Activated naive CD8-positive, alpha-beta T cell (primary cell): ENCODE measurements around the gene FOLR2.

ENCODE experiments used
- H3K27ac Mint-ChIP-seq: one replicate; pipeline ENCODE4 v1.8.0; 2021; ENCODE audit warnings: mixed read lengths
- H3K27me3 Mint-ChIP-seq: one replicate; pipeline ENCODE4 v1.8.0; 2021; ENCODE audit warnings: mixed read lengths
- H3K36me3 Mint-ChIP-seq: one replicate; pipeline ENCODE4 v1.8.0; 2021; ENCODE audit warnings: mixed read lengths
- H3K4me1 Mint-ChIP-seq: one replicate; pipeline ENCODE4 v1.8.0; 2021; ENCODE audit warnings: low read depth, mixed read lengths
- H3K4me3 Mint-ChIP-seq: one replicate; pipeline ENCODE4 v1.8.0; 2021; ENCODE audit warnings: mild to moderate bottlenecking, mixed read lengths
- H3K9me3 Mint-ChIP-seq: one replicate; pipeline ENCODE4 v1.8.0; 2021; ENCODE audit warnings: low read depth, mixed read lengths

Gene FOLR2

DNA sequence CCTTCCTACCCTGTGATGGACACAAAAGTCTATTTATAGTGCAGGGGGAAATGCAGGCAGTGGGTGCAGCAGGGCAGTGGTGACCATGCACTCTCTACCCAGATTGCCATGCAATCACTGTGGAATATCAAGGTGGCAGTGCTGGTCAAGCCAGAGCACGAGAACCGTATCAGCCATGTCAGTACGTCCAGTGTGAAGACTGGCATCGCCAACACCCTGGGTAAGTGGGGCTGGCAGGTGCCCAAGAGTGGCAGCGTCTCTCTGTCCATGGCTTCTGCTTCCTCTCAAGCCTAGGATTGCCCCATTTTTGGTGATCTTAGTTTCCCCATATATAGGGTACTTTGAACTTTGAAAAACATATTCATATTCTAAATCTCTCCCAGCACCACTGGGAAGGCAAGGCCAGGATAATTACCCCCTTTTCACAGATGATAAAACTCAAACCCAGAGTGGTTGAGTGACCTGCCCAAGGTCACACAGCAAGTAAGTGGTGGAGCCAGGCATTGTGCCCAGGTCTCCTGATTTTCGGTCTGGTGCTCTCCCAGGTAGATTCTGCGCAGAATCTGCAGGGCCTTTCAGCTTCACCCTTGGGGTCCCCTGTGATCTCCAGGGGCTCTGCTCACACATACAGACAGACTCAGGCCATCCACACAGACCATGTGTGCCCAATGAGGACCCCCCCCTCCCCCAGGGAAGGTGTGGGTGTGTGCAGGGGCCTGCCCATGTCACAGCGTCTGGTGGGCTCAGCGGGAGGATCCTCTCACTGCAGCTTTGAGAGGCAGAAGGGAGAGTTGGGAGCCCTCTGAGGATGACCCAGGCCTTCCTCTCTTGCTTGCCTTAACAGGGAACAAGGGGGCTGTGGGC lies 15.0 kb downstream of the FOLR2 start:
- Mint-ChIP-seq H3K36me3 (no peaks in the 10 kb centered on the region), H3K4me3 (no peak overlapping the region), H3K9me3 (no peaks in the 10 kb centered on the region), H3K27ac (no peak overlapping the region), H3K4me1 (peaks cover 4% of the 10 kb centered on the region), H3K27me3 (no peaks in the 10 kb centered on the region)

DNA sequence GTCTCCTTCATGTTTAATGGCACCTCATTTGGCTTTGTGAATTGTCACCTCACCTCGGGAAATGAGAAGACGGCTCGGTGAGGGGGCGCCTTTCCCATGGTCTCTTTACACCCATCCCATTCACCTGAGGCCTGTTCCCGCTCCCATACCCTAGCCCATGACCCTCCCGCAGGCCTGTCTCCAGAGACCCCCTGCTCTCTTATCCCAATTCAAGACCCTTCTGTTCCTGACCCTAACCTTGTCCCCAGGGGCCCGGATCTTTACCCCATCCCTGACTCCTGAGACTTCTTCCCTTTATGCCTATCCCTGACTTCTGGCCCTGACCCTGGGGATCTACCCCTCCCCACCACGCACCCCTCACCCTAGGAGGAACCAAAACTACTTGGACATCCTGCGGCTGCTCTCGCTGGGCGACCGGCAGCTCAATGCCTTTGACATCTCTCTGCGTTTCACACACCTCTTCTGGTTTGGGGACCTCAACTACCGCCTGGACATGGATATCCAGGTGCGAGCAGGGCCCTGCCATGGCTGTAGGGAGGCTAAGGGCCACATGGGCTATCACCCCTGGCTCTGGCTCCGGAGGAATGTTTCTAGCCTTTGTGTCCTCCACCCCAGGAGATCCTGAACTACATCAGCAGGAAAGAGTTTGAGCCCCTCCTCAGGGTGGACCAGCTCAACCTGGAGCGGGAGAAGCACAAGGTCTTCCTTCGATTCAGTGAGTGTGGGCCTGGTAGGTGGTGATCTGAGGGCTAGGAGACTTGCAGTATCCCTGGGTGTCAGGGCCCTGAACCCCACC lies 15.9 kb downstream of the FOLR2 start:
- Mint-ChIP-seq H3K36me3 (no peaks in the 10 kb centered on the region), H3K9me3 (no peaks in the 10 kb centered on the region), H3K27me3 (no peaks in the 10 kb centered on the region), H3K4me3 (no peak overlapping the region), H3K4me1 (peaks cover 4% of the 10 kb centered on the region), H3K27ac (no peak overlapping the region)

DNA sequence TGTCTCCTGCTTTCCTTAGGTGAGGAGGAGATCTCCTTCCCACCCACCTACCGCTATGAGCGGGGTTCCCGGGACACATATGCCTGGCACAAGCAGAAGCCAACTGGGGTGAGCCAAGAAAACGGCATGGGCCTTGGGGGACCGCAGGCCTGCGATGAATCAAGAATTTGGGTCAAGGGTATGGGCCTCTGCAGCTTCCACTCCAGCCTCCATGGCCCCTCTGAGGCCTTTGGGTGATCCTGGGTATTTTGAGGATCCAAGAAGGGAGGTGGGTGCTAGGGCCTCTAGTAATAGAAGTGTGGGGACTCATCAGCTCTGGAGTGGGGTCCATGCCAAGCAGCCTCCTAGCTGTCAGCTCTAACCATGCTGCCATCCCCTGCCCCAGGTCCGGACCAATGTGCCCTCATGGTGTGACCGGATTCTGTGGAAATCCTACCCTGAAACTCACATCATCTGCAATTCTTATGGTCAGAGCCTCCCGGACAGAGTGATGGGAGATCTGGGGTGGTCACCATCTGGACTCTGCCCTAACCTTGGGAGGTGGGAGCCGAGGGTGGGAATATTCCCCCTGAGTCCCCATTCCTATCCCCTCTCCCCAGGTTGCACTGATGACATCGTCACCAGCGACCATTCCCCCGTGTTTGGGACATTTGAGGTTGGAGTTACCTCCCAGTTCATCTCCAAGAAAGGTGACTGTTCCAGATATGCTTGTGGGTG lies 16.6 kb downstream of the FOLR2 start:
- Mint-ChIP-seq H3K4me3 (no peak overlapping the region), H3K36me3 (no peaks in the 10 kb centered on the region), H3K27me3 (no peaks in the 10 kb centered on the region), H3K9me3 (no peaks in the 10 kb centered on the region), H3K27ac (no peak overlapping the region), H3K4me1 (peaks cover 4% of the 10 kb centered on the region)

- no peak overlapping the region for H3K4me3 Mint-ChIP-seq
- peaks cover 6% of the 10 kb centered on the region for H3K4me1 Mint-ChIP-seq
- H3K36me3 Mint-ChIP-seq: no peaks in the 10 kb centered on the region
- no peaks in the 10 kb centered on the region for H3K27me3 Mint-ChIP-seq
- H3K9me3 Mint-ChIP-seq: no peaks in the 10 kb centered on the region
- H3K27ac Mint-ChIP-seq: peak overlapping the region; percentile 41
Observed at GRCh38 chr11:72233773-72234513, 17.3 kb downstream of the FOLR2 start.

DNA sequence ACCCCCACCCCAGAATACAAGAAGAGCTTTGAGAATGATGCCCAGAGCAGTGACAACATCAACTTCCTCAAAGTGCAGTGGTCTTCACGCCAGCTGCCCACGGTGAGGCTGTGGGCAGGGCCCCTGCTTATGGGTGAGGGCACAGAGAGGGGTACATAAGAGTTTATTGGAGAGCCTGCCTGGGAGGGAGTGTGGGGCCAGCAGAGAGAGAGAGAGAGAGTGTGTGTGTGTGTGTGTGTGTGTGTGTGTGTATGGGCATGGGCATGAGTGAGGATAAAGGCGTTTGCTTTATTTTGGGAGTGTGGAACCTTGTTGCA lies 17.9 kb downstream of the FOLR2 start:
- Mint-ChIP-seq H3K4me1 (peaks cover 9% of the 10 kb centered on the region), H3K4me3 (no peak overlapping the region), H3K27me3 (peaks cover 2% of the 10 kb centered on the region), H3K36me3 (no peaks in the 10 kb centered on the region), H3K9me3 (no peaks in the 10 kb centered on the region), H3K27ac (peak overlapping the region; percentile 41)

DNA sequence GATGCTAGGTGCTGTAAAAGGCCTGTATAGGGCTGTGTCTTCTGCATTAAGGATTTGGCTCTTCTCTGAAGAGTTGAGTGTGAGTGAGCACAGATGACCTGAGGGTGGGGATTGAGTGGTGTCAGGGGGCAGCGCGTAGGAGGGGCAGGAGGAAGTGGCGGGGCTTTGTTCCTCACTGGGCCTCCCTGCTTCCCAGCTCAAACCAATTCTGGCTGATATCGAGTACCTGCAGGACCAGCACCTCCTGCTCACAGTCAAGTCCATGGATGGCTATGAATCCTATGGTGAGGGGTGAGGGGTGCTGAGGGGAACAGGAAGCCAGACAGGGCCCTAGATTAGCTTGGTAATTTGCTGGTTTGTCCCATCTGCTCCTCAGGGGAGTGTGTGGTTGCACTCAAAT lies 18.3 kb downstream of the FOLR2 start:
- H3K27ac Mint-ChIP-seq: no peak overlapping the region
- no peak overlapping the region for H3K4me3 Mint-ChIP-seq
- H3K4me1 Mint-ChIP-seq: peaks cover 9% of the 10 kb centered on the region
- no peaks in the 10 kb centered on the region for H3K36me3 Mint-ChIP-seq
- peaks cover 2% of the 10 kb centered on the region for H3K27me3 Mint-ChIP-seq
- H3K9me3 Mint-ChIP-seq: no peaks in the 10 kb centered on the region

GRCh38 chr11:72235351-72236057 lies 18.9 kb downstream of the FOLR2 start:
- no peak overlapping the region for H3K4me3 Mint-ChIP-seq
- H3K9me3 Mint-ChIP-seq: no peaks in the 10 kb centered on the region
- H3K4me1 Mint-ChIP-seq: peaks cover 12% of the 10 kb centered on the region
- no peaks in the 10 kb centered on the region for H3K36me3 Mint-ChIP-seq
- peaks cover 5% of the 10 kb centered on the region for H3K27me3 Mint-ChIP-seq
- H3K27ac Mint-ChIP-seq: no peak overlapping the region

DNA sequence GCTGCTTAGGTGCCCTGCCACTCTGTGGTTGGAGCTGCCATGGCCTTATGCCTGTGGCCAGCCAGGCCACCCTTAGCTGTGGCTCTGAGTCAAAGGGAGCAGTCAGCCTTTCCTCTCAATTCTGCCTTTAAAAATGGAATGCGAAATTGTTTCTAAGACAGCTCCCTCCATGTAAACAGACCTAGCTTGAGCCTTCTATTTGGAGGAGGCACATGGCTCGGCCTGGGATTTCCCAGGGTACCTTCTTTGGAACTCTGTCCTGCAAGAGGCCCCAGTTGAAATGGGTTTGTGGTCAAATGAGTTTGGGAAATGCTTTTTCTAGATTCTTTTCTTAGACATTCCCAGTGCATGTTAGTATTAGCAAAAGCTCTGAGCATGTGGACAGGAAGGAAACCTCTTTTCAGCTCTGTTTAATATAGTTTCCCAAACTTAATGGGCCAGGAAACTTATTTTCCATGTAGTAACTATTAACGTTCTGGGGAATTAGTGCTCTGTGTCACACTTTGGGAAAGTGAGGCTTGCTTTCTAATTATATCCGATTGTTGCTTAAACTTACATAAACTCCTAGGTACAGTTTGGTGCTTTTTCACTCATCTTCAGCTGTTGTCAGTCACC lies 19.6 kb downstream of the FOLR2 start:
- Mint-ChIP-seq H3K4me1 (peaks cover 17% of the 10 kb centered on the region), H3K9me3 (no peaks in the 10 kb centered on the region), H3K27me3 (peaks cover 8% of the 10 kb centered on the region), H3K27ac (no peak overlapping the region), H3K36me3 (no peaks in the 10 kb centered on the region), H3K4me3 (no peak overlapping the region)

DNA sequence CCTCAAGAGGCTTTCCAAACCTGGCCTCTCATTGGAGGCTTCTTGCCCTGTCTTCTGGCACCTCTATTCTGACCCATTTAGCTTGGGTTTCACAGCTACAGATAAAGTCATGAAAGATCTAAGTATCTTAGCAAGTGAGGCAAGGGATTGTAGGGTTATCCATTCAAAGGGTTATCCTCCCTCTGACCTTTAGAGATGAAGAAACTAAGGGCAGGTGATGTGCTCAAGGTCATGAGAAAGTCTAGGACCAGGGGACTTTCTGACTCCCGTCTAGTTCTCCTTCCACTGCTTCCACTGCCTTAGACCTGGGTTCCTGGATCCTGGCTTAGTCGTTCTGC lies 20.1 kb downstream of the FOLR2 start:
- Mint-ChIP-seq H3K9me3 (no peaks in the 10 kb centered on the region), H3K27me3 (peaks cover 11% of the 10 kb centered on the region), H3K36me3 (no peaks in the 10 kb centered on the region), H3K4me1 (peaks cover 20% of the 10 kb centered on the region), H3K4me3 (no peak overlapping the region), H3K27ac (no peak overlapping the region)

DNA sequence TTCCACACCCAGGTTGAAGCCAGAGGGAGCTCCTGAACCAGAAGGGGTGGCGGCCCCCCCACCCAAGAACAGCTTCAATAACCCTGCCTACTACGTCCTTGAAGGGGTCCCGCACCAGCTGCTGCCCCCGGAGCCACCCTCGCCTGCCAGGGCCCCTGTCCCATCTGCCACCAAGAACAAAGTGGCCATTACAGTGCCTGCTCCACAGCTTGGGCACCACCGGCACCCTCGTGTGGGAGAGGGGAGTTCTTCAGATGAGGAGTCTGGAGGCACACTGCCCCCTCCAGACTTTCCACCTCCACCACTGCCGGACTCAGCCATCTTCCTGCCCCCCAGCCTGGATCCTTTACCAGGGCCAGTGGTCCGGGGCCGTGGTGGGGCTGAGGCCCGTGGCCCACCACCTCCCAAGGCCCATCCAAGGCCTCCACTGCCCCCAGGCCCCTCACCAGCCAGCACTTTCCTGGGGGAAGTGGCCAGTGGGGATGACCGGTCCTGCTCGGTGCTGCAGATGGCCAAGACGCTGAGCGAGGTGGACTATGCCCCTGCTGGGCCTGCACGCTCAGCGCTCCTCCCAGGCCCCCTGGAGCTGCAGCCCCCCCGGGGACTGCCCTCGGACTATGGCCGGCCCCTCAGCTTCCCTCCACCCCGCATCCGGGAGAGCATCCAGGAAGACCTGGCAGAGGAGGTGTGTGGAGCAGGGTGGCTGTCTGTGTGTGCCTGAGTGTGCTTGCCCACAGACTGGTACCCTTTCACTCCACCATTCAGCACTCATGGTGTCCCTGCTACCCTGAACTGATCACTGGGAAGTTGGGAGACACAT lies 20.7 kb downstream of the FOLR2 start:
- Mint-ChIP-seq H3K27ac (no peak overlapping the region), H3K4me3 (no peak overlapping the region), H3K36me3 (peaks cover 2% of the 10 kb centered on the region), H3K27me3 (peaks cover 17% of the 10 kb centered on the region), H3K4me1 (peaks cover 26% of the 10 kb centered on the region), H3K9me3 (no peaks in the 10 kb centered on the region)

GRCh38 chr11:72238040-72238450 lies 21.5 kb downstream of the FOLR2 start:
- Mint-ChIP-seq H3K27me3 (peaks cover 22% of the 10 kb centered on the region), H3K36me3 (peaks cover 2% of the 10 kb centered on the region), H3K9me3 (no peaks in the 10 kb centered on the region), H3K4me1 (peaks cover 28% of the 10 kb centered on the region), H3K27ac (no peak overlapping the region), H3K4me3 (no peak overlapping the region)

DNA sequence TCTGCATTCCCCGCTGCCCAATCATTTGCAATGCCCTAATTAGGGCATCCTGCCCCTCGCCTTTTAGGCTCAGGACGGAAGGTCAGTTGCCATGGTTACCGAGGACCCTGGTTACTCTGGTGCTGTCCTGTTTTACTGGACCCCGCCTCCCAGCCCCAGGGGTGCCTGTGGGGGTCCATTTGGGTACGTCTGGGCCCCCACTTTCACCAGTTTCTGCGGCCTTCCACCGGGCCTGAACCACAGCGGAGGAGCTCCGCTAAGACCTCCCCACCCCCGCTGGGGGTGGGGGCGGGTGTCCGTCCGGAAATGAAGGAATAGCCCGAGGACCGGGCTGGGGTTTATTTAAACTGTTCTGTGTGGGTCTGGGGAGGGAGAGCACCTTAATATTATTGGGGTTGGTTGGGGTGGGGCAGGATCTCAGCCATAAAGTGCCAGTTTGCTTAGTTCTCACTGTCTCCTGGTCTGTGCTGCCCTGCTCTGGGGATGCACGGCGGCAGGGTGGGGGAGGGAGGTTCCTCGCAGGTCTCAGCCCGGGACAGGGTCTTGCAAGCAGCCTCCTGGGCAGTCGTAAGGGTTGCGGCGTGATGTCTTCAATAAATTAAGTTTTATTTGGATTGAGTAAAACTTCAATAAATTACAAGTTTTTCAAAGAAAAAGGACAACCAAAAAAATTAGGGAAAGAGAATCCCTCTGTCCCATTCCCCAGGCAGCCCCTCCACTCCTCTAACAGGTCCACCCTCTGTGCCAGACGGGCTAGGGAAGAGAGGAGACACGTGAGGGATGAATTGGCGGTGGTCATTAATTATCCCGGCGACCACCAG lies 22.1 kb downstream of the FOLR2 start:
- Mint-ChIP-seq H3K27me3 (peaks cover 27% of the 10 kb centered on the region), H3K4me1 (peaks cover 32% of the 10 kb centered on the region), H3K27ac (no peak overlapping the region), H3K36me3 (peaks cover 2% of the 10 kb centered on the region), H3K4me3 (no peak overlapping the region), H3K9me3 (no peaks in the 10 kb centered on the region)
